ENCODE measurements around the gene HSD11B1. TPM values are rescaled to one million over a fixed set of nuclear protein-coding genes. Genes with fewer than 3 reads are reported as not detected.

The HSD11B1 gene
- total RNA-seq, 1 donor from 2014 or later: 6.0 TPM

- intact Hi-C loops (cut with DNase I): no loop called here
- peak; percentile 96 for ATAC-seq
Observed at GRCh38 chr1:209747580-209748262, 43.1 kb downstream of the HSD11B1 start.

GRCh38 chr1:209748620-209749019, 44.0 kb downstream of the HSD11B1 start:
- no peak for ATAC-seq
- intact Hi-C loops (cut with DNase I): no loop called here

More at GRCh38 chr1:209747580-209748262, 43.1 kb downstream of the HSD11B1 start:
- peak; percentile 90 for DNase-seq (ENCODE audit: low spot score)

DNA sequence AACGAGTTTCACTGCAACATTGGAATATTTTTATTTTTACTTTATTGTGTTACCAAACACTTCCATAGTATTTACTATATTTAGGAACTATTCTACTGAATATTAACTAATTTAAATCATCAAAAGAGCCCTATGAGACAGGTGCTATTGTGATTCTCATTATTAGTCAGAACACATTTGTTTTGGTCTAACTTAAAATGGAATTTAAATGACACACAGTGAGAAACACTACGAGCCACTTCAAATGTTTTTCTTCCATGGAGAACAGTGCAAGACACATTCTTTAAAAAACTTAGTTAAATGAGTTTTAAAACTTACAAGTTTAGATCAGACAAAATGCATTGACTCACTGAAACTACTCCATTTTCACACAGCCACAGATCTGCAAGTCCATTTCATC, 44.6 kb downstream of the HSD11B1 start:
- no peak for ATAC-seq

More at GRCh38 chr1:209748620-209749019, 44.0 kb downstream of the HSD11B1 start:
- DNase-seq (ENCODE audit: low spot score): no peak

GRCh38 chr1:209749670-209750323, 45.2 kb downstream of the HSD11B1 start:
- intact Hi-C loops (cut with DNase I): no loop called here
- DNase-seq (ENCODE audit: low spot score) (no peak), ATAC-seq (no peak)

More for the DNA sequence above, 44.6 kb downstream of the HSD11B1 start:
- no peak for DNase-seq (ENCODE audit: low spot score)
- intact Hi-C loops (cut with DNase I): no loop called here

DNA sequence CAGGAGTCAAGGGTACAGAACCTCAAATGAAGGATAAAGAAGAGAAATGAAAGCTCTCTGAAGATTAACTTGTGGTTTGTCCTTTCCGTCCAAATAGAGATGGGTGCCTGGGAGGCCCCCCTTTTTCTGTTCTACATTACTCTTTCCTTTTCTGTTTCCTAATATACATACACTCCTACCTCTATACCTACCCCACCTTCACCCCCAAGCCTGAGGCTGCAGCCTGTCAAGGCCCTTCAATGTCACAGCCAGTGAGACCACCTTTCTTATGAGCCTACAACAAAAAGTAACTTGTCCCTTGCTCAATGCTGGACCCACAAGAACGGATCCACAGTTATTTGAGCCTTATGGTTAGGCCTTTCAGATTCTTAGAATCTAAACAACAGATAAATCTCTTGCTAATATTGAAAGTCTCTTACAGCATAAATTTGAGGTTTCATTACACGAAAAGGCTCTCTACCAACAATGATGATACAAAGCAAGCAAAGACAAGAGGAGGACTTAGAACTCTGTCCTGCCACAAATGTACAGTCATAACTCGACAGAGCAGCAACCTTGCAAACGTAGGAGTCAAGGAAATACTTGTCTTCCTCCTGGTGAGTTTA, 47.1 kb downstream of the HSD11B1 start:
- ATAC-seq: no peak
- intact Hi-C loops (cut with DNase I): no loop called here
- DNase-seq (ENCODE audit: low spot score): no peak

GRCh38 chr1:209752890-209753289, 48.2 kb downstream of the HSD11B1 start:
- ATAC-seq: no peak
- no peak for DNase-seq (ENCODE audit: low spot score)
- intact Hi-C loops (cut with DNase I): no loop called here

DNA sequence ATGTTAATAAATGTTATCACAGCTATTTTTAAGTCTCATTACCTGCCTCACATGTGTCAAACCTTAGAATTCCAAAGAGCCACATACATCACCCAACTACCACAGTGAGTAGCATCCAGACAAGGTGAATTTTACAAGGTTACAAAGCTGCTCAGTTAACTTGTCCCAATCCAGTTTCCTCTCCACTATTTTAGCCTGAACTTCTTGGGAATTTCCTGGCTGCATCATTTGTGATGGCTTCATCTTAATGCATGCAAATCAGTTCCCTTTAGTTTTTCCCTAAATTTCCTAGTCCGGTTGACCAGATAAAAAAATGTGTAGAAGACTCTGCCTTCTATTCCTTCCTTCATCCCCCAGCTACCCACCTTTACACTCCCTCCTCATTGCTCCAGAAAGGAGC, 50.6 kb downstream of the HSD11B1 start:
- DNase-seq (ENCODE audit: low spot score) (no peak), ATAC-seq (no peak)
- intact Hi-C loops (cut with DNase I): no loop called here

GRCh38 chr1:209755926-209756614, 51.4 kb downstream of the HSD11B1 start, which contains the start of gene TRAF3IP3:
Gene TRAF3IP3, plus strand, starts transcription at chr1:209756053. Its CDS starts 3,987 bp downstream, at chr1:209760040.
- peak; percentile 79 for ATAC-seq
- no peak for DNase-seq (ENCODE audit: low spot score)
- intact Hi-C loops (cut with DNase I): no loop called here

- DNase-seq (ENCODE audit: low spot score) (no peak), ATAC-seq (peak; percentile 57)
- intact Hi-C loops (cut with DNase I): no loop called here
Observed at GRCh38 chr1:209756615-209757445, 52.2 kb downstream of the HSD11B1 start.

- ATAC-seq (no peak), DNase-seq (ENCODE audit: low spot score) (no peak)
- intact Hi-C loops (cut with DNase I): no loop called here
Observed at GRCh38 chr1:209758400-209758799, 53.8 kb downstream of the HSD11B1 start.

- ATAC-seq (no peak), DNase-seq (ENCODE audit: low spot score) (no peak)
- intact Hi-C loops (cut with DNase I): no loop called here
Observed at GRCh38 chr1:209759829-209760359, 55.2 kb downstream of the HSD11B1 start.

GRCh38 chr1:209761011-209761635, 56.5 kb downstream of the HSD11B1 start:
- intact Hi-C loops (cut with DNase I): no loop called here
- DNase-seq (ENCODE audit: low spot score): no peak
- ATAC-seq: no peak

GRCh38 chr1:209766051-209766450, 61.4 kb downstream of the HSD11B1 start:
- DNase-seq (ENCODE audit: low spot score) (no peak), ATAC-seq (no peak)
- intact Hi-C loops (cut with DNase I): no loop called here

DNA sequence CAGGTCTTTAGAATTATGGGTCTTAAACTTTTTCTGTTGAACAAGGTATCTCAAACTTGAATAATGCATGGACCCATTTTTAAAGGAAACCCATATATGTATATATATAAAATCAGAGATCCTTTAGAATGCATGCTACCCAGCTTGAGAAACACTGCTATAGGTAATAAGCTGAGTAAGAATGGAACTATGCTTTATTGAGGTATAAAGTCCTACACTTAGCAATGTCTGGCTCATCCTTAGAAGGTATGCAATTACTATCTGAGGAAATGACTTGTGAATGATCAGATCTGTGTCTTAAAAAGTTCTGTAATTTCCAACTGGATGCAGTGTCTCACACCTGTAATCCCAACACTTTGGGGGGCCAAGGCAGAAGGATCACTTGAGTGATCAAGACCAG, 62.5 kb downstream of the HSD11B1 start:
- DNase-seq (ENCODE audit: low spot score): no peak
- no peak for ATAC-seq
- intact Hi-C loops (cut with DNase I): no loop called here

- no peak for DNase-seq (ENCODE audit: low spot score)
- intact Hi-C loops (cut with DNase I): no loop called here
- no peak for ATAC-seq
Observed at GRCh38 chr1:209767706-209768105, 63.1 kb downstream of the HSD11B1 start.

DNA sequence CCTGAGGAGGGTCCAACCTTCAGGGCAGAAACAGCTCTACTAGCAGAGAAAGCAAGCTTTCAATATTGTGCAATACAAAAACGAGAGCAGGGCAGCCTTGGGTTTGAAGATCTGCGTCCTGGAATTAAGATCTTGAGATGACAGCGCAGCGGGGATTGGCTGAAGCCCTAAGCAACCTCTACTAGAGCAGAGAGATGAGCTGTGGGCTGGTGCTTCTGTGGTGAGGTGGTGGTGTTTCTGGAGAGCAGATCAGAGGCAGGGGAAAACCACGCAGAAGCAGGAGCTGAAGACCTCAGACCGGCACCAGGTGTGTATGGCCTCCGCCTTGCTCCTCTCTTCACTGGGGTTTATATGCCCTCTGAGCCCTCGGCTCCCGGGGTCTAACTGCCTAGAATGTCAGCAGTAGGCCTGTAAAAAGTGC, 63.7 kb downstream of the HSD11B1 start:
- ATAC-seq: peak; percentile 18
- intact Hi-C loops (cut with DNase I): no loop called here
- DNase-seq (ENCODE audit: low spot score): no peak

DNA sequence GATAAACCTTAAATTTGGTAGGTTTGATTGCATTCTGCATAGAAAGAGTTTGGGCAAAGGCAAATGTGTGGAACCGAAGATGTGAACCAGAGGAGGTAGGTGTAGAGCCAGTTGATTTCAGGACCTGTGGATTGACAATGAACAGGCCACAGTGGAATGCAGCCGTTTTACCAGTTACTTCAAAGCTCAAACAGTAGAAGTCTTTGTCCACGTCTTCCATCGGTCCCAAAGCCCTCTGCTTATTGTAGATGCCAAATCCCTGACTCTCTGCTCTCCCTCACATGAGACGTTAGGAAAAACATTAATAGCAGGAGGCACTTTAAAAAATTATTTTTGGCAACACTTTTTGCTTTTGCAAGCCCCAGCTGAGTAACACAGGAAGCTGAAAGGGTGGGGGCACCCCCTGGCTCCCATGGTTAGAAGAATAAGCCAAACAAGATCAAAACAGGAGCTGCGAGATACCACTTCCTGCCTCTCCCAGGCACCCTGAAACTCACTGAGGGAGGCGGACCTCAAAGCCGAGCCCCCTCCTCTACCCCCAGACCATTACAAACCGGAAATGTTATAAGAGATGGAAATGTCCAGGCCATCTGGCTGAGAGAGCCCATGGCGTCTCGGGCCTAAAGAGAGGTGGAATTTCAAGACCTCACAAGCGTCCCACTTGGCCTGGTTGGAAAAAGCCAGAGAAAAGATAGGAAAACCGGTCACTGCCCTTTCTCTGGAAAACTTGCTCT, 64.7 kb downstream of the HSD11B1 start:
- intact Hi-C loops (cut with DNase I): no loop called here
- DNase-seq (ENCODE audit: low spot score) (peak; percentile 78), ATAC-seq (peak; percentile 91)
